ENCODE results near the gene PRIM2.
"Not testable (repeated sequence)": the region's sequence is repeated elsewhere in the genome, so short reads cannot be mapped to it uniquely, and the experiment has no call there.

DNA sequence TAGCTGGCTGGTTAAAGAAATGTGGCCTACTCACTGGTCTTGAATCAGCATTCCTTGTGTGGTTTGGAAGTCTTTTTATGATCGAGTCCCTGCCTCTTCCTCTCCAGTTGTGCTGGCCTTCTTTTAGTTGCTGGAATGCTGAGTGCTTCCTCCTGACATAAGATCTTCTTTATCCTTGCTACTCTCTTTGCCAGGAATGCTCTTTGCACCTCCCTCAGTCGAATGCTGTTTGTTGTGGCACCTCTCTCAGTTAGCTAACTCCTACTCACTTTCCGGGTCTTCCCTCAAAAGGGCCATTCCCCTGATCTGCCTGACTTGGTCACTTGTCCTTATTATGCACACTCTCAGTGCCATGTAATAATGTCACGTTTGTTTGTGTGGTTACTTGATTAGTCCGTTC lies 146.4 kb downstream of the PRIM2 start:
- TF ChIP-seq, protein P1, sequence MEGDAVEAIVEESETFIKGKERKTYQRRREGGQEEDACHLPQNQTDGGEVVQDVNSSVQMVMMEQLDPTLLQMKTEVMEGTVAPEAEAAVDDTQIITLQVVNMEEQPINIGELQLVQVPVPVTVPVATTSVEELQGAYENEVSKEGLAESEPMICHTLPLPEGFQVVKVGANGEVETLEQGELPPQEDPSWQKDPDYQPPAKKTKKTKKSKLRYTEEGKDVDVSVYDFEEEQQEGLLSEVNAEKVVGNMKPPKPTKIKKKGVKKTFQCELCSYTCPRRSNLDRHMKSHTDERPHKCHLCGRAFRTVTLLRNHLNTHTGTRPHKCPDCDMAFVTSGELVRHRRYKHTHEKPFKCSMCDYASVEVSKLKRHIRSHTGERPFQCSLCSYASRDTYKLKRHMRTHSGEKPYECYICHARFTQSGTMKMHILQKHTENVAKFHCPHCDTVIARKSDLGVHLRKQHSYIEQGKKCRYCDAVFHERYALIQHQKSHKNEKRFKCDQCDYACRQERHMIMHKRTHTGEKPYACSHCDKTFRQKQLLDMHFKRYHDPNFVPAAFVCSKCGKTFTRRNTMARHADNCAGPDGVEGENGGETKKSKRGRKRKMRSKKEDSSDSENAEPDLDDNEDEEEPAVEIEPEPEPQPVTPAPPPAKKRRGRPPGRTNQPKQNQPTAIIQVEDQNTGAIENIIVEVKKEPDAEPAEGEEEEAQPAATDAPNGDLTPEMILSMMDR (optimal IDR thresholded peaks at IDR 0.05 in 1 of 3, IDR thresholded peaks at IDR 0.05 in 1 of 3, conservative IDR thresholded peaks at IDR 0.05 in 1 of 3; ENCODE audit: extremely low read depth in 1 of 3, insufficient read depth in 2 of 3, low read length in 3 of 3): not testable (repeated sequence)
- TF ChIP-seq EZH2 (IDR thresholded peaks at IDR 0.05; ENCODE audit: low read length): not testable (repeated sequence)

Measured in keratinocyte (primary cell).